Body of pancreas (tissue), 4 donors: Measurements from ENCODE around the gene SPRING1. TPM values are rescaled to one million over a fixed set of nuclear protein-coding genes. Genes with fewer than 3 reads are reported as not detected.

Experiments
- ATAC-seq: fragments of 150-250 bp; one replicate; pipeline ENCODE4 v1.9.1; 2016
- DNase-seq, 4 donors: peaks; one replicate each; pipeline ENCODE4 v3.0.0-alpha.2; 2019
- H3K27ac ChIP-seq, 4 donors: fragments of 200-600 bp; sonication (generic); 1 replicate in 3 of 4; 2 replicates in 1 of 4; pipeline versions ENCODE4 v1.5.1 to v1.6.1; 2016 to 2019; ENCODE audit warnings: mild to moderate bottlenecking in 1 of 4, mixed read lengths in 1 of 4, moderate library complexity in 1 of 4
- H3K27me3 ChIP-seq, 2 donors: fragments of 200-600 bp; sonication (generic); one replicate each; pipeline ENCODE4 v1.6.0; 2016; ENCODE audit warnings: mild to moderate bottlenecking in 1 of 2
- H3K36me3 ChIP-seq, 2 donors: fragments of 200-600 bp; sonication (generic); replicated peaks in 1 of 2; 2 replicates each; pipeline ENCODE4 v1.5.1; 2016; ENCODE audit warnings: low read depth in 2 of 2; ENCODE audit not compliant: insufficient read depth in 1 of 2
- H3K4me1 ChIP-seq: fragments of 200-600 bp; sonication (generic); one replicate; pipeline ENCODE4 v1.6.0; 2016
- H3K4me3 ChIP-seq, 2 donors: fragments of 200-600 bp; sonication (generic); 1 replicate in 1 of 2; 2 replicates in 1 of 2; pipeline ENCODE4 v1.5.1; 2016 to 2019
- H3K9me3 ChIP-seq, 3 donors: fragments of 200-600 bp; sonication (generic); 1 replicate in 2 of 3; 2 replicates in 1 of 3; pipeline ENCODE4 v1.5.1; 2016
- CTCF ChIP-seq, 7 experiments: fragments of 450-650 bp in 4 of 7; fragments of 200-600 bp in 3 of 7; sonication (generic) in 3 of 7; IDR thresholded peaks; one replicate each; pipeline ENCODE4 v1.5.1; 2016 to 2019; ENCODE audit warnings: antibody characterized with exemption in 7 of 7
- POLR2A ChIP-seq, 3 donors: fragments of 450-650 bp; IDR thresholded peaks; one replicate each; pipeline ENCODE4 v1.6.1; 2016; ENCODE audit warnings: antibody characterized with exemption in 3 of 3, mild to moderate bottlenecking in 2 of 3
- WGBS, 2 donors: methylation state at CpG; one replicate each; pipeline ENCODE4 v1.1.5; 2017; 5-methylcytosine and 5-hydroxymethylcytosine counted together
- intact Hi-C: fragments of 100-400 bp; cut with DNase I; formaldehyde crosslinking; loops from one replicate; pipeline ENCODE4 v1.15.1; 2023
- total RNA-seq, 2 donors: library from RNA; depleted of rRNA; stranded (reverse); fragments of >200 nt; gene quantifications; one replicate each; pipeline ENCODE4 v1.1.0, GENCODE V29; 2016

SPRING1 gene
- total RNA-seq, 2 donors from 2014 or later = 9.1 to 9.9 TPM

GRCh38 chr12:116719731-116720528, 17.9 kb downstream of the SPRING1 start:
- Histone ChIP-seq H3K4me1 (peaks cover 7% of the 10 kb centered on the region), H3K27me3 (no peaks in the 10 kb centered on the region), H3K36me3 (peaks cover 0 to 2% of the 10 kb centered on the region in 2 donors), H3K4me3 (no peak overlapping the region), H3K27ac (peak overlapping the region in 1 of 4 donors; percentile 7), H3K9me3 (no peaks in the 10 kb centered on the region)
- no peak for TF ChIP-seq POLR2A (IDR thresholded peaks at IDR 0.05)
- no peak for TF ChIP-seq CTCF (IDR thresholded peaks at IDR 0.05)
- intact Hi-C loops = no loop called here
- WGBS, 2 donors = 53 to 62% methylated on average over 9 to 15 of the region's 15 CpGs
- DNase-seq (no peak), ATAC-seq (peak; percentile 59)

GRCh38 chr12:116718655-116719454, 19.0 kb downstream of the SPRING1 start:
- no peak overlapping the region for H3K4me3 ChIP-seq
- peaks cover 0 to 2% of the 10 kb centered on the region in 2 donors for H3K36me3 ChIP-seq
- intact Hi-C loops = no loop called here
- no peak for DNase-seq
- peaks cover 7% of the 10 kb centered on the region for H3K4me1 ChIP-seq
- ATAC-seq = no peak
- H3K9me3 ChIP-seq = no peaks in the 10 kb centered on the region
- TF ChIP-seq CTCF (IDR thresholded peaks at IDR 0.05) = no peak
- WGBS, 2 donors = 65 to 68% methylated on average over 10 of the region's 10 CpGs
- H3K27ac ChIP-seq = peak overlapping the region in 1 of 4 donors; percentile 24
- no peaks in the 10 kb centered on the region for H3K27me3 ChIP-seq

- peak; percentile 23 for ATAC-seq
Measured at GRCh38 chr12:116717466-116718437, 20.1 kb downstream of the SPRING1 start.

More at GRCh38 chr12:116717466-116718437, 20.1 kb downstream of the SPRING1 start:
- Histone ChIP-seq H3K4me1 (peaks cover 16% of the 10 kb centered on the region), H3K27ac (no peak overlapping the region), H3K4me3 (no peak overlapping the region), H3K27me3 (no peaks in the 10 kb centered on the region), H3K36me3 (peaks cover 0 to 2% of the 10 kb centered on the region in 2 donors), H3K9me3 (no peaks in the 10 kb centered on the region)
- TF ChIP-seq CTCF (IDR thresholded peaks at IDR 0.05) (no peak), POLR2A (IDR thresholded peaks at IDR 0.05) (no peak)
- WGBS, 2 donors = 80 to 92% methylated on average over 27 of the region's 27 CpGs
- peak in 3 of 4 donors; percentile 30 to 46 (median 32) for DNase-seq
- intact Hi-C loops = no loop called here
